SJSA1 (cell line): ENCODE data around the gene POLE4. TPM values are rescaled to one million over a fixed set of nuclear protein-coding genes. Genes with fewer than 3 reads are reported as not detected.

ENCODE experiments used
- DNase-seq, 2 experiments: peaks; one replicate each; pipeline ENCODE4 v3.0.0-alpha.2; 2015 to 2020; ENCODE audit warnings: low spot score in 2 of 2, low read depth in 1 of 2
- H3K27ac ChIP-seq: fragments of 250-450 bp; sonication (Bioruptor Pico); 2 replicates; pipeline ENCODE4 v1.5.1; 2020; ENCODE audit warnings: mild to moderate bottlenecking, moderate library complexity
- H3K27me3 ChIP-seq: fragments of 250-450 bp; sonication (Bioruptor Pico); replicated peaks from 2 replicates; pipeline ENCODE4 v1.5.1; 2020; ENCODE audit warnings: mild to moderate bottlenecking, moderate library complexity
- H3K36me3 ChIP-seq: fragments of 250-450 bp; sonication (Bioruptor Pico); 2 replicates; pipeline ENCODE4 v1.5.1; 2020; ENCODE audit warnings: mild to moderate bottlenecking
- H3K4me1 ChIP-seq: fragments of 250-450 bp; sonication (Bioruptor Pico); replicated peaks from 2 replicates; pipeline ENCODE4 v1.6.1; 2021; ENCODE audit warnings: mild to moderate bottlenecking
- H3K4me3 ChIP-seq: fragments of 250-450 bp; sonication (Bioruptor Pico); 2 replicates; pipeline ENCODE4 v1.5.1; 2020; ENCODE audit warnings: mild to moderate bottlenecking
- H3K9me3 ChIP-seq: fragments of 250-450 bp; sonication (Bioruptor Pico); replicated peaks from 2 replicates; pipeline ENCODE4 v1.5.1; 2020; ENCODE audit warnings: mild to moderate bottlenecking
- total RNA-seq: library from RNA; depleted of rRNA; stranded (reverse); fragments of >200 nt; shearing (Covaris generic); gene quantifications from 2 replicates; pipeline ENCODE4 v1.2.3, GENCODE V29; 2014; rRNA removed

Gene POLE4
- total RNA-seq = 46.8 and 88.9 TPM in 2 replicates

- peaks cover 36% of the 10 kb centered on the region for H3K36me3 ChIP-seq
- peaks cover 11% of the 10 kb centered on the region for H3K4me1 ChIP-seq
- H3K27ac ChIP-seq = peak within 1 kb of the TSS; percentile 90
- peak; percentile 90 to 94 for DNase-seq
- H3K4me3 ChIP-seq = peak within 1 kb of the TSS; percentile 64
- no peaks in the 10 kb centered on the region for H3K27me3 ChIP-seq
- 0 out of 2 replicates have a peak, but pooled peaks cover 4% of the 10 kb centered on the region for H3K9me3 ChIP-seq
Measured at GRCh38 chr2:74958274-74959105, at the start of gene POLE4. TSS of gene POLE4 (plus strand) at chr2:74958643. CDS start at chr2:74958680, 37 bp downstream.

GRCh38 chr2:74908748-74909444, 49.5 kb upstream of the POLE4 start:
- Histone ChIP-seq H3K36me3 (no peaks in the 10 kb centered on the region), H3K4me1 (no peaks in the 10 kb centered on the region), H3K27ac (no peak overlapping the region), H3K27me3 (no peaks in the 10 kb centered on the region), H3K9me3 (no peaks in the 10 kb centered on the region), H3K4me3 (no peak overlapping the region)
- DNase-seq = no peak

GRCh38 chr2:74910245-74910644, 48.2 kb upstream of the POLE4 start:
- Histone ChIP-seq H3K9me3 (no peaks in the 10 kb centered on the region), H3K4me3 (no peak overlapping the region), H3K36me3 (no peaks in the 10 kb centered on the region), H3K27ac (no peak overlapping the region), H3K27me3 (no peaks in the 10 kb centered on the region), H3K4me1 (no peaks in the 10 kb centered on the region)
- no peak for DNase-seq

- Histone ChIP-seq H3K4me3 (no peak overlapping the region), H3K27ac (no peak overlapping the region), H3K36me3 (no peaks in the 10 kb centered on the region), H3K9me3 (no peaks in the 10 kb centered on the region), H3K4me1 (peaks cover 7% of the 10 kb centered on the region), H3K27me3 (no peaks in the 10 kb centered on the region)
- DNase-seq = no peak
Measured at GRCh38 chr2:74911061-74911460, 47.4 kb upstream of the POLE4 start.

GRCh38 chr2:74915743-74916142, 42.7 kb upstream of the POLE4 start:
- H3K4me3 ChIP-seq = no peak overlapping the region
- H3K9me3 ChIP-seq = no peaks in the 10 kb centered on the region
- no peak overlapping the region for H3K27ac ChIP-seq
- no peak for DNase-seq
- H3K27me3 ChIP-seq = no peaks in the 10 kb centered on the region
- H3K36me3 ChIP-seq = no peaks in the 10 kb centered on the region
- H3K4me1 ChIP-seq = peaks cover 26% of the 10 kb centered on the region

GRCh38 chr2:74916394-74916793, 42.0 kb upstream of the POLE4 start:
- no peak for DNase-seq
- H3K27ac ChIP-seq = no peak overlapping the region
- no peaks in the 10 kb centered on the region for H3K36me3 ChIP-seq
- H3K27me3 ChIP-seq = no peaks in the 10 kb centered on the region
- peaks cover 26% of the 10 kb centered on the region for H3K4me1 ChIP-seq
- no peak overlapping the region for H3K4me3 ChIP-seq
- H3K9me3 ChIP-seq = no peaks in the 10 kb centered on the region

GRCh38 chr2:74917702-74918619, 40.5 kb upstream of the POLE4 start:
- no peaks in the 10 kb centered on the region for H3K9me3 ChIP-seq
- peak overlapping the region; percentile 41 for H3K27ac ChIP-seq
- peaks cover 26% of the 10 kb centered on the region for H3K4me1 ChIP-seq
- peak; percentile 52 to 54 for DNase-seq
- no peaks in the 10 kb centered on the region for H3K27me3 ChIP-seq
- no peaks in the 10 kb centered on the region for H3K36me3 ChIP-seq
- no peak overlapping the region for H3K4me3 ChIP-seq

- H3K27ac ChIP-seq = no peak overlapping the region
- H3K4me1 ChIP-seq = peaks cover 26% of the 10 kb centered on the region
- peak overlapping the region; percentile 19 for H3K4me3 ChIP-seq
- no peaks in the 10 kb centered on the region for H3K36me3 ChIP-seq
- peak; percentile 37 to 62 for DNase-seq
- no peaks in the 10 kb centered on the region for H3K9me3 ChIP-seq
- H3K27me3 ChIP-seq = no peaks in the 10 kb centered on the region
Measured at GRCh38 chr2:74919827-74920226, 38.6 kb upstream of the POLE4 start.

- no peak overlapping the region for H3K4me3 ChIP-seq
- DNase-seq = no peak
- no peaks in the 10 kb centered on the region for H3K27me3 ChIP-seq
- H3K4me1 ChIP-seq = peaks cover 23% of the 10 kb centered on the region
- H3K27ac ChIP-seq = no peak overlapping the region
- no peaks in the 10 kb centered on the region for H3K9me3 ChIP-seq
- no peaks in the 10 kb centered on the region for H3K36me3 ChIP-seq
Measured at GRCh38 chr2:74921236-74921736, 37.2 kb upstream of the POLE4 start.

- Histone ChIP-seq H3K27me3 (no peaks in the 10 kb centered on the region), H3K9me3 (no peaks in the 10 kb centered on the region), H3K36me3 (no peaks in the 10 kb centered on the region), H3K4me3 (no peak overlapping the region), H3K27ac (no peak overlapping the region), H3K4me1 (peaks cover 16% of the 10 kb centered on the region)
- no peak for DNase-seq
Measured at GRCh38 chr2:74922592-74923227, 35.7 kb upstream of the POLE4 start.

- Histone ChIP-seq H3K4me1 (peaks cover 8% of the 10 kb centered on the region), H3K4me3 (no peak overlapping the region), H3K36me3 (no peaks in the 10 kb centered on the region), H3K27ac (no peak overlapping the region), H3K27me3 (no peaks in the 10 kb centered on the region), H3K9me3 (no peaks in the 10 kb centered on the region)
- DNase-seq = no peak
Measured at GRCh38 chr2:74924463-74925265, 33.8 kb upstream of the POLE4 start.

- H3K27me3 ChIP-seq = no peaks in the 10 kb centered on the region
- no peak for DNase-seq
- no peaks in the 10 kb centered on the region for H3K9me3 ChIP-seq
- H3K4me3 ChIP-seq = no peak overlapping the region
- no peaks in the 10 kb centered on the region for H3K36me3 ChIP-seq
- H3K4me1 ChIP-seq = peaks cover 5% of the 10 kb centered on the region; the same call in 1 of the 2 replicates
- H3K27ac ChIP-seq = no peak overlapping the region
Measured at GRCh38 chr2:74925361-74925786, 33.1 kb upstream of the POLE4 start.
